Measurements from ENCODE around the gene DHODH. TPM values are rescaled to one million over a fixed set of nuclear protein-coding genes. Genes with fewer than 3 reads are reported as not detected.
"Not testable (repeated sequence)": the region's sequence is repeated elsewhere in the genome, so short reads cannot be mapped to it uniquely, and the experiment has no call there.

DHODH gene
- total RNA-seq, 1 donor from 2014 or later, result 4.7 TPM

GRCh38 chr16:71974068-71974818, 34.3 kb upstream of the DHODH start:
- no peak for TF ChIP-seq CTCF (IDR thresholded peaks at IDR 0.05; ENCODE audit: unreplicated experiment)
- no peak overlapping the region for H3K27ac Mint-ChIP-seq (ENCODE audit: unreplicated experiment)
- H3K36me3 Mint-ChIP-seq (ENCODE audit: low read depth, unreplicated experiment), result no peaks in the 10 kb centered on the region
- no peaks in the 10 kb centered on the region for H3K9me3 Mint-ChIP-seq (ENCODE audit: unreplicated experiment)
- no peaks in the 10 kb centered on the region for H3K4me1 Mint-ChIP-seq (ENCODE audit: unreplicated experiment)
- DNase-seq (ENCODE audit: low spot score), result no peak
- H3K27me3 Mint-ChIP-seq (ENCODE audit: unreplicated experiment), result peaks cover 3% of the 10 kb centered on the region
- H3K4me3 Mint-ChIP-seq (ENCODE audit: unreplicated experiment), result no peak overlapping the region

- TF ChIP-seq CTCF (IDR thresholded peaks at IDR 0.05; ENCODE audit: unreplicated experiment), result no peak
- Mint-ChIP-seq H3K4me3 (ENCODE audit: unreplicated experiment) (no peak overlapping the region), H3K27ac (ENCODE audit: unreplicated experiment) (no peak overlapping the region), H3K27me3 (ENCODE audit: unreplicated experiment) (peaks cover 2% of the 10 kb centered on the region), H3K4me1 (ENCODE audit: unreplicated experiment) (no peaks in the 10 kb centered on the region), H3K9me3 (ENCODE audit: unreplicated experiment) (no peaks in the 10 kb centered on the region), H3K36me3 (ENCODE audit: low read depth, unreplicated experiment) (no peaks in the 10 kb centered on the region)
- no peak for DNase-seq (ENCODE audit: low spot score)
These were observed 23.1 kb upstream of the DHODH start for GRCh38 chr16:71985262-71985974.

GRCh38 chr16:71986131-71986530, 22.4 kb upstream of the DHODH start:
- TF ChIP-seq CTCF (IDR thresholded peaks at IDR 0.05; ENCODE audit: unreplicated experiment), result no peak
- H3K36me3 Mint-ChIP-seq (ENCODE audit: low read depth, unreplicated experiment), result no peaks in the 10 kb centered on the region

GRCh38 chr16:71995038-71995437, 13.5 kb upstream of the DHODH start:
- Mint-ChIP-seq H3K9me3 (ENCODE audit: unreplicated experiment) (no peaks in the 10 kb centered on the region), H3K27ac (ENCODE audit: unreplicated experiment) (no peak overlapping the region), H3K4me1 (ENCODE audit: unreplicated experiment) (peaks cover 3% of the 10 kb centered on the region), H3K27me3 (ENCODE audit: unreplicated experiment) (peaks cover 1% of the 10 kb centered on the region), H3K36me3 (ENCODE audit: low read depth, unreplicated experiment) (no peaks in the 10 kb centered on the region), H3K4me3 (ENCODE audit: unreplicated experiment) (no peak overlapping the region)
- no peak for TF ChIP-seq CTCF (IDR thresholded peaks at IDR 0.05; ENCODE audit: unreplicated experiment)
- DNase-seq (ENCODE audit: low spot score), result no peak

More at GRCh38 chr16:71986131-71986530, 22.4 kb upstream of the DHODH start:
- Mint-ChIP-seq H3K4me3 (ENCODE audit: unreplicated experiment) (no peak overlapping the region), H3K27ac (ENCODE audit: unreplicated experiment) (no peak overlapping the region), H3K27me3 (ENCODE audit: unreplicated experiment) (peaks cover 2% of the 10 kb centered on the region), H3K9me3 (ENCODE audit: unreplicated experiment) (no peaks in the 10 kb centered on the region), H3K4me1 (ENCODE audit: unreplicated experiment) (no peaks in the 10 kb centered on the region)
- no peak for DNase-seq (ENCODE audit: low spot score)

GRCh38 chr16:71997578-71997977, 11.0 kb upstream of the DHODH start:
- H3K4me3 Mint-ChIP-seq (ENCODE audit: unreplicated experiment); DNase-seq (ENCODE audit: low spot score); H3K9me3 Mint-ChIP-seq (ENCODE audit: unreplicated experiment); H3K27ac Mint-ChIP-seq (ENCODE audit: unreplicated experiment); H3K36me3 Mint-ChIP-seq (ENCODE audit: low read depth, unreplicated experiment); H3K4me1 Mint-ChIP-seq (ENCODE audit: unreplicated experiment); H3K27me3 Mint-ChIP-seq (ENCODE audit: unreplicated experiment): not testable (repeated sequence)

All from endothelial cell (in vitro differentiated cells).